Coronary artery (tissue), 2 donors: ENCODE measurements around the gene NHERF1.

ENCODE experiments used
- DNase-seq: peaks from one replicate; pipeline ENCODE4 v3.0.0-alpha.2; 2017; ENCODE audit warnings: low spot score
- H3K27ac ChIP-seq, 2 donors: fragments of 200-600 bp; sonication (generic); one replicate each; pipeline ENCODE4 v1.5.1; 2016 to 2019
- H3K4me3 ChIP-seq: fragments of 200-600 bp; sonication (generic); 2 replicates; pipeline ENCODE4 v1.5.1; 2016; ENCODE audit warnings: mild to moderate bottlenecking, moderate library complexity
- CTCF ChIP-seq: fragments of 200-600 bp; sonication (generic); IDR thresholded peaks from one replicate; pipeline ENCODE4 v1.5.1; 2019; ENCODE audit warnings: antibody characterized with exemption

The NHERF1 gene

DNA sequence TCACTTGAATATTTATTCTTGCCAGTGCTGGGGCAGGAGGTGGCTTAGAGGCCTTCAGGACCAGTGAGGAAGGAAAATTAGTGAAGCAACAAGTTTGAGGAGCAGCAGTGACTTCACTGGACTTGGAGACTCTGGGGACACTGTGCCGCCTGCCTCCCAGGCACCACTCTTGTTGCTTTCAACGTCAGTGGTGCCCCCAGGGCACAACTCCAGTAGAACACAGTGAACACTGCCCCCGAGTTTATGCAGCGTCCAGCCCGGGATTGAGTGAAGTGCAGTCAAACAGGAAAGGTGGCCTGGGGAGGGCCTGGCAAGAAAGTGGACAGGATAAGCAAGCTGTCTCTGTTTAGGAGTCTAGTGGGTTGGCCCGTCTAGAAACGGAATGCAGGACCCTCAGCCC, 52.1 kb downstream of the NHERF1 start:
- Histone ChIP-seq H3K4me3 (no peak overlapping the region), H3K27ac (no peak overlapping the region)
- no peak for TF ChIP-seq CTCF
- no peak for DNase-seq

GRCh38 chr17:74801896-74802295, 53.5 kb downstream of the NHERF1 start:
- Histone ChIP-seq H3K4me3 (no peak overlapping the region), H3K27ac (no peak overlapping the region)
- no peak for DNase-seq
- TF ChIP-seq CTCF: no peak

- Histone ChIP-seq H3K4me3 (no peak overlapping the region), H3K27ac (no peak overlapping the region)
- no peak for DNase-seq
- no peak for TF ChIP-seq CTCF
Measured at GRCh38 chr17:74803388-74803930, 55.0 kb downstream of the NHERF1 start.

DNA sequence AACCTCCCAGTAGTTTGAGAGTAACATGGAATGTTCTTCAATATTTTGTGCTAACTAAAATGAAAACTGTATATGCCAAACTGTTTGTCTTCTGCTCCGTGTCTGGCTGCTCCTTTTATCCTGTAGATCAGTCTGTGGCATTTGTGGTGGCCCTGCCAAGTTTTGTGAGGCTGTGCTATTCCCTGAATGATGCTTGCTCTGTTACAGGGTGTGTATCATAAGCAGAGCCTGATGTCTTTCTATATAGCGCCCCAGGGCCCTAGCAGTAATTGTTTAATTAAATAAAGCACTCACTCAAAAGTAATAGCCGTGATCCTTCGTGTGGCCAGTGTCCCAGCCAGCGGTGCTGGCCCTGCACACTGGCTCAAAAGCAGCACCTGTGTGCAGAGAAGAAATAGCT, 55.5 kb downstream of the NHERF1 start:
- TF ChIP-seq CTCF: no peak
- Histone ChIP-seq H3K4me3 (no peak overlapping the region), H3K27ac (no peak overlapping the region)
- DNase-seq: no peak

DNA sequence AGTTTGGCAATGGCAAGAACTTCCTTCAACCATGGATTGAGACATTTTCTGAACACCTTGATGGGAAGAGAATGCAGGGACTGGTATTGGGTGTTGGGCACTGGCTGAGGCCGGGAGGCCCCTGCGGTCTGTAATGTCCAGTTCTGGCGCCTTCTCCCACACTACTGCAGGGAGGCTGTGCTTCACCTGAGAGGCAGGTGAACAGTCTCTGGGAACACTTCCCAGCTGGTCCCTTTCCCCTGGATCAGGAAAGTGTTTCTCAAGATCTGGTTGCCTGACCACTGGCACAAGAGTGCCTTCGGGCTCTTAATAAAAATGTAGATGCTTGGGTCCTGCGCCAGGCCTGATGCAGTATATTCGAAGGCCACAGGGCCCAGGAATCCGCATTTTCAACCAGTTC, 56.3 kb downstream of the NHERF1 start:
- no peak for DNase-seq
- Histone ChIP-seq H3K4me3 (no peak overlapping the region), H3K27ac (no peak overlapping the region)
- no peak for TF ChIP-seq CTCF

DNA sequence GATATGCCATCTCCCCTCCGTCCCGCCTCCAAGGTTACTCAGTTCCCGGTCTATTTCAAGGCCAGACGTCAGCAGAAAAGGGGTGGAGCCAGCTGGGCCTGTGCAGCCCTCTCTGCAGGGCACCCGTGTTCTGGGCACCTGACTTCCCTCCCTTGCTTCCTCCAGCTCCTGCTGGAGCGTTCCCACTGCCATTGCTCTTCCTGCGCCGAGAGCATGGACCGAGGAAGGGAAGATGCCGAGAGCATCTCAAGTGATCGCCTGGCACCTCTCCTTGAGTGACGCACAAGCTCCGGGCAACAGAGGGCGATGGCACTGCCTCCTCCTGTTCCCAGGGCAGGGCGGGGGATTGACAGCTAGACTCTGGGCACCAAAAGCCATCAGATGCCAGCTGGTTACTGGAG, 57.2 kb downstream of the NHERF1 start:
- Histone ChIP-seq H3K4me3 (no peak overlapping the region), H3K27ac (no peak overlapping the region)
- no peak for TF ChIP-seq CTCF
- DNase-seq: no peak

DNA sequence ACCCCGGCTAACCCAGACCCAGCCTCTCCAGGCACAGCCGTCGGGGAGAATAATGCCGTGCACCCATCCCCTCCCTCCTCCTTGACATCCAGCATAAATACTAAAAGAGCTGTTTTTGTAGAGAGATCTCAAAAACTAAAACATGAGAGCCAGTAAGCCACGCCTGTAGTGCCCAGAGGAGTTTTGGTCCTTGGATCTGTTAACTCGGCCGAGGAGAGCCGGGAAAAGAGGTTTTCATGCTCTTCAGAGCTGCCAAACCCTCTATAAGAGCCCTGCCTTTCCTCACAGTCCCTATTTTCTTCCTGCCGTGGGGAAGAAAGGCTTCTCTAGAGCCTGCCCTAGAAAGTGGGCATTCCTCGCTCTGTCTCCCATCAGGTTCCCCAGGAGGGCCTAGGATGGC, 57.9 kb downstream of the NHERF1 start:
- Histone ChIP-seq H3K27ac (no peak overlapping the region), H3K4me3 (no peak overlapping the region)
- TF ChIP-seq CTCF: no peak
- no peak for DNase-seq
